SK-N-SH treated with all-trans-retinoic acid at 6 μM for 48 hours (cell line): ENCODE measurements around the gene AK4.

ENCODE experiments used
- ATAC-seq: fragments of 200-7000 bp; cut with Tn5 transposase; 3 replicates; pipeline ENCODE4 v1.9.1; 2020; ENCODE audit warnings: mild to moderate bottlenecking, moderate library complexity
- BACH2 ChIP-seq: fragments of 250-450 bp; sonication (Bioruptor Pico); IDR thresholded peaks from 2 replicates; pipeline ENCODE4 v1.9.0; 2021; ENCODE audit warnings: mild to moderate bottlenecking, borderline replicate concordance
- CREB5 ChIP-seq: fragments of 250-450 bp; sonication (Bioruptor Pico); IDR thresholded peaks from 2 replicates; pipeline ENCODE4 v1.5.1; 2020; ENCODE audit warnings: low read depth, mild to moderate bottlenecking, moderate library complexity
- CSDC2 ChIP-seq: fragments of 250-450 bp; sonication (Bioruptor Pico); IDR thresholded peaks from 2 replicates; pipeline ENCODE4 v1.5.0; 2020; ENCODE audit warnings: mild to moderate bottlenecking, moderate library complexity
- CSRNP3 ChIP-seq: fragments of 250-450 bp; sonication (Bioruptor Pico); IDR thresholded peaks from 2 replicates; pipeline ENCODE4 v1.5.1; 2021; ENCODE audit warnings: mild to moderate bottlenecking, moderate library complexity
- GLIS3 ChIP-seq: fragments of 250-450 bp; sonication (Bioruptor Pico); IDR thresholded peaks from 2 replicates; pipeline ENCODE4 v1.5.0; 2020; ENCODE audit warnings: mild to moderate bottlenecking, moderate library complexity
- ISL1 ChIP-seq: fragments of 250-450 bp; sonication (Bioruptor Pico); IDR thresholded peaks from 2 replicates; pipeline ENCODE4 v2.1.2; 2022; ENCODE audit warnings: mild to moderate bottlenecking, moderate library complexity
- OSR1 ChIP-seq: fragments of 250-450 bp; sonication (Bioruptor Pico); IDR thresholded peaks from 2 replicates; pipeline ENCODE4 v1.8.0; 2022; ENCODE audit warnings: moderate library complexity, mild to moderate bottlenecking, inconsistent platforms
- PATZ1 ChIP-seq: fragments of 250-450 bp; sonication (Bioruptor Pico); IDR thresholded peaks from 2 replicates; pipeline ENCODE4 v1.8.0; 2020; ENCODE audit warnings: mild to moderate bottlenecking, moderate library complexity, borderline replicate concordance
- POU6F1 ChIP-seq: fragments of 250-450 bp; sonication (Bioruptor Pico); IDR thresholded peaks from 2 replicates; pipeline ENCODE4 v1.8.0; 2021; ENCODE audit warnings: low read depth, mild to moderate bottlenecking, moderate library complexity, borderline replicate concordance
- PPARA ChIP-seq: fragments of 250-450 bp; sonication (Bioruptor Pico); IDR thresholded peaks from 2 replicates; pipeline ENCODE4 v1.5.0; 2020; ENCODE audit warnings: mild to moderate bottlenecking, borderline replicate concordance
- RARB ChIP-seq: fragments of 250-450 bp; sonication (Bioruptor Pico); IDR thresholded peaks from 2 replicates; pipeline ENCODE4 v1.8.0; 2021; ENCODE audit warnings: mild to moderate bottlenecking, moderate library complexity
- TCF4 ChIP-seq: fragments of 250-450 bp; sonication (Bioruptor Pico); IDR thresholded peaks from 2 replicates; pipeline ENCODE4 v1.8.0; 2021; ENCODE audit warnings: mild to moderate bottlenecking, moderate library complexity, borderline replicate concordance
- TOX ChIP-seq: fragments of 250-450 bp; sonication (Bioruptor Pico); IDR thresholded peaks from 2 replicates; pipeline ENCODE4 v1.8.0; 2021; ENCODE audit warnings: mild to moderate bottlenecking, moderate library complexity, borderline replicate concordance
- ZC3H10 ChIP-seq: fragments of 250-450 bp; sonication (Bioruptor Pico); IDR thresholded peaks from 2 replicates; pipeline ENCODE4 v1.5.1; 2021; ENCODE audit warnings: mild to moderate bottlenecking, moderate library complexity
- ZFP3 ChIP-seq: fragments of 250-450 bp; sonication (Bioruptor Pico); IDR thresholded peaks from 2 replicates; pipeline ENCODE4 v1.5.0; 2020; ENCODE audit warnings: mild to moderate bottlenecking, moderate library complexity
- ZFP30 ChIP-seq: fragments of 450-650 bp; formaldehyde crosslinking; IDR thresholded peaks from 2 replicates; pipeline ENCODE4 v1.5.0; 2022; ENCODE audit warnings: mild to moderate bottlenecking, moderate library complexity
- ZNF565 ChIP-seq: fragments of 450-650 bp; formaldehyde crosslinking; conservative IDR thresholded peaks from 2 replicates; pipeline ENCODE4 v1.5.0; 2020; ENCODE audit warnings: low read depth, mild to moderate bottlenecking, moderate library complexity

Gene AK4

GRCh38 chr1:65165269-65165993 lies 17.4 kb downstream of the AK4 start:
- ATAC-seq, result peak; percentile 59
- TF ChIP-seq BACH2, result no peak
- TF ChIP-seq TCF4 (CRISPR knock-in tag), result no peak
- TF ChIP-seq CSRNP3 (CRISPR knock-in tag), result no peak
- TF ChIP-seq ZFP3, result no peak
- TF ChIP-seq ZNF565 (CRISPR knock-in tag), result no peak
- TF ChIP-seq PATZ1 (CRISPR knock-in tag), result no peak
- no peak for TF ChIP-seq ZC3H10 (CRISPR knock-in tag)
- no peak for TF ChIP-seq CREB5
- no peak for TF ChIP-seq POU6F1 (CRISPR knock-in tag)
- TF ChIP-seq TOX (CRISPR knock-in tag), result no peak
- TF ChIP-seq, all 23 proteins: peak for 0

- TF ChIP-seq ZFP3 (no peak), ISL1 (CRISPR knock-in tag) (no peak), TOX (CRISPR knock-in tag) (no peak)
- ATAC-seq, result no peak
Measured at GRCh38 chr1:65166572-65167305, 18.7 kb downstream of the AK4 start.

- ATAC-seq, result peak; percentile 69; the same call in 2 of the 3 replicates
- TF ChIP-seq CSRNP3 (CRISPR knock-in tag), result no peak
- TF ChIP-seq TOX (CRISPR knock-in tag), result no peak
- TF ChIP-seq POU6F1 (CRISPR knock-in tag), result no peak
- TF ChIP-seq PPARA (CRISPR knock-in tag), result no peak
- TF ChIP-seq RARB, result no peak
- no peak for TF ChIP-seq ZFP30 (CRISPR knock-in tag)
- TF ChIP-seq, all 23 proteins: peak for 0
Measured at GRCh38 chr1:65167586-65168242, 19.7 kb downstream of the AK4 start.

- no peak for ATAC-seq
- TF ChIP-seq OSR1 (CRISPR knock-in tag) (no peak), ZFP30 (CRISPR knock-in tag) (no peak), BACH2 (no peak), CSDC2 (CRISPR knock-in tag) (no peak), POU6F1 (CRISPR knock-in tag) (no peak), TOX (CRISPR knock-in tag) (no peak), GLIS3 (CRISPR knock-in tag) (no peak), CSRNP3 (CRISPR knock-in tag) (no peak)
- TF ChIP-seq, all 23 proteins: peak for 0
Measured at GRCh38 chr1:65168867-65169266, 20.9 kb downstream of the AK4 start.
